IMR-90 (cell line): ENCODE data around the gene COL5A1. TPM values are rescaled to one million over a fixed set of nuclear protein-coding genes. Genes with fewer than 3 reads are reported as not detected.

ENCODE experiments used
- ATAC-seq: fragments of 200-7000 bp; cut with Tn5 transposase; 2 replicates; pipeline ENCODE4 v1.9.1; 2020; ENCODE audit warnings: low read depth, mild to moderate bottlenecking, moderate library complexity
- BruUV-seq: library from RNA; stranded (reverse); fragments of 400-500 nt; replicated peaks from 2 replicates; lab custom pipeline; 2021; lab: Mats Ljungman, UMichigan
- CTCF ChIA-PET: fragments of 300-600 bp; formaldehyde crosslinking; extraction: SDS; loops from one replicate; lab custom pipeline; 2021; ENCODE audit warnings: antibody characterized with exemption; lab: Yijun Ruan, JAX
- POLR2A ChIA-PET: fragments of 300-600 bp; sonication (Branson Sonifier 250); formaldehyde crosslinking; loops from one replicate; lab custom pipeline; 2022; ENCODE audit warnings: antibody characterized with exemption; ENCODE audit not compliant: unreplicated experiment; lab: Charles Lee
- DNase-seq: peaks from one replicate; pipeline ENCODE4 v3.0.0; 2013
- H2AFZ ChIP-seq: replicated peaks from 2 replicates; pipeline ENCODE3; 2013; ENCODE audit warnings: low read length, mild to moderate bottlenecking; ENCODE audit not compliant: poor library complexity
- H2AK5ac ChIP-seq: 2 replicates; pipeline ENCODE4 v1.6.1; 2013; ENCODE audit warnings: low read depth, low read length, inconsistent platforms
- H2AK9ac ChIP-seq: replicated peaks from 2 replicates; pipeline ENCODE3; 2013; ENCODE audit warnings: mild to moderate bottlenecking, low read depth, low read length, moderate library complexity; ENCODE audit not compliant: poor library complexity
- H2BK120ac ChIP-seq: 2 replicates; pipeline ENCODE4 v1.6.1; 2013; ENCODE audit warnings: low read depth, low read length, inconsistent platforms
- H2BK15ac ChIP-seq: 3 replicates; pipeline ENCODE4 v1.6.1; 2013; ENCODE audit warnings: low read depth, low read length, inconsistent platforms
- H2BK20ac ChIP-seq: 2 replicates; pipeline ENCODE4 v1.6.1; 2013; ENCODE audit warnings: low read depth, mild to moderate bottlenecking, inconsistent platforms, low read length, moderate library complexity
- H2BK5ac ChIP-seq: 2 replicates; pipeline ENCODE4 v1.6.1; 2013; ENCODE audit warnings: mild to moderate bottlenecking, low read depth, low read length, inconsistent platforms; ENCODE audit not compliant: poor library complexity, severe bottlenecking
- H3K14ac ChIP-seq: replicated peaks from 2 replicates; pipeline ENCODE4 v1.6.1; 2013; ENCODE audit warnings: low read depth, low read length, inconsistent platforms
- H3K18ac ChIP-seq: 2 replicates; pipeline ENCODE4 v1.6.1; 2013; ENCODE audit warnings: low read depth, low read length, control low read depth
- H3K23ac ChIP-seq: 2 replicates; pipeline ENCODE4 v1.6.1; 2013; ENCODE audit warnings: low read depth, low read length, inconsistent platforms
- H3K27ac ChIP-seq: 2 replicates; pipeline ENCODE4 v1.5.1; 2013; ENCODE audit warnings: mild to moderate bottlenecking, control low read depth, low read length; ENCODE audit not compliant: insufficient read depth
- H3K27me3 ChIP-seq: 2 replicates; pipeline ENCODE4 v1.6.1; 2013; ENCODE audit warnings: low read length; ENCODE audit not compliant: control insufficient read depth, insufficient read depth
- H3K36me3 ChIP-seq: 2 replicates; pipeline ENCODE4 v1.6.1; 2013; ENCODE audit warnings: low read length, mixed read lengths; ENCODE audit not compliant: control insufficient read depth, insufficient read depth
- H3K4ac ChIP-seq: 2 replicates; pipeline ENCODE4 v1.6.1; 2013; ENCODE audit warnings: low read depth, low read length, inconsistent platforms
- H3K4me1 ChIP-seq: 2 replicates; pipeline ENCODE4 v1.6.1; 2013; ENCODE audit warnings: low read length, mixed read lengths; ENCODE audit not compliant: control insufficient read depth, insufficient read depth
- H3K4me2 ChIP-seq: 2 replicates; pipeline ENCODE4 v1.6.1; 2013; ENCODE audit warnings: low read depth, mild to moderate bottlenecking, control low read depth, low read length, moderate library complexity
- H3K4me3 ChIP-seq: 2 replicates; pipeline ENCODE4 v1.5.1; 2013; ENCODE audit warnings: low read depth, mild to moderate bottlenecking, control low read depth, low read length, moderate library complexity; ENCODE audit not compliant: insufficient read depth
- H3K56ac ChIP-seq: 2 replicates; pipeline ENCODE4 v1.6.1; 2013; ENCODE audit warnings: low read length, inconsistent platforms; ENCODE audit not compliant: insufficient read depth; ENCODE audit errors: extremely low read depth
- H3K79me1 ChIP-seq, 2 experiments: 2 replicates each; pipeline ENCODE4 v1.6.1; 2013; ENCODE audit warnings: low read length in 2 of 2, inconsistent platforms in 1 of 2, low read depth in 1 of 2
- H3K9ac ChIP-seq: 2 replicates; pipeline ENCODE4 v1.6.1; 2013; ENCODE audit warnings: low read depth, low read length, control low read depth
- H3K9me1 ChIP-seq: 2 replicates; pipeline ENCODE4 v1.6.1; 2013; ENCODE audit warnings: low read length, inconsistent platforms; ENCODE audit not compliant: insufficient read depth
- H3K9me3 ChIP-seq: 2 replicates; pipeline ENCODE4 v1.6.1; 2013; ENCODE audit warnings: low read length; ENCODE audit not compliant: control insufficient read depth, insufficient read depth
- H4K20me1 ChIP-seq: 2 replicates; pipeline ENCODE4 v1.6.1; 2013; ENCODE audit warnings: low read length, inconsistent platforms; ENCODE audit not compliant: insufficient read depth
- H4K5ac ChIP-seq: 2 replicates; pipeline ENCODE4 v1.6.1; 2013; ENCODE audit warnings: mild to moderate bottlenecking, low read depth, low read length, control low read depth
- H4K8ac ChIP-seq, 2 experiments: 2 replicates each; pipeline ENCODE4 v1.6.1; 2013; ENCODE audit warnings: low read depth in 2 of 2, low read length in 2 of 2, control low read depth in 1 of 2, inconsistent platforms in 1 of 2
- H4K91ac ChIP-seq: 2 replicates; pipeline ENCODE4 v1.6.1; 2013; ENCODE audit warnings: low read depth, low read length, inconsistent platforms; ENCODE audit not compliant: insufficient read depth
- BHLHE40 ChIP-seq: fragments of 150-350 bp; IDR thresholded peaks from 2 replicates; pipeline ENCODE4 v1.6.1; 2016; ENCODE audit warnings: mild to moderate bottlenecking, low read depth, low read length
- CEBPB ChIP-seq: IDR thresholded peaks from 2 replicates; pipeline ENCODE4 v1.6.1; 2012; ENCODE audit warnings: low read depth, low read length, improper control_type of control experiment
- CTCF ChIP-seq: conservative IDR thresholded peaks from 2 replicates; pipeline ENCODE4 v1.5.1; 2012; ENCODE audit warnings: mild to moderate bottlenecking, low read depth, low read length, improper control_type of control experiment
- ELK1 ChIP-seq: fragments of 150-350 bp; IDR thresholded peaks from 2 replicates; pipeline ENCODE4 v1.6.1; 2016; ENCODE audit warnings: low read depth, mild to moderate bottlenecking, low read length, moderate library complexity, borderline replicate concordance
- FOS ChIP-seq: fragments of 150-350 bp; IDR thresholded peaks from 2 replicates; pipeline ENCODE4 v1.6.1; 2016; ENCODE audit warnings: low read depth, low read length
- MAFK ChIP-seq: IDR thresholded peaks from 2 replicates; pipeline ENCODE4 v1.6.1; 2012; ENCODE audit warnings: low read depth, low read length, improper control_type of control experiment
- MAZ ChIP-seq: IDR thresholded peaks from 2 replicates; pipeline ENCODE4 v1.6.1; 2012; ENCODE audit warnings: low read depth, mild to moderate bottlenecking, low read length, improper control_type of control experiment, moderate library complexity, borderline replicate concordance
- MXI1 ChIP-seq: IDR thresholded peaks from 2 replicates; pipeline ENCODE4 v1.6.1; 2012; ENCODE audit warnings: low read depth, mild to moderate bottlenecking, low read length, moderate library complexity, borderline replicate concordance
- NFE2L2 ChIP-seq: fragments of 150-350 bp; IDR thresholded peaks from 2 replicates; pipeline ENCODE4 v1.6.1; 2016; ENCODE audit warnings: low read depth, mild to moderate bottlenecking, low read length
- POLR2A ChIP-seq: IDR thresholded peaks from 2 replicates; pipeline ENCODE4 v1.6.1; 2012; ENCODE audit warnings: mild to moderate bottlenecking, low read depth, low read length
- RAD21 ChIP-seq: IDR thresholded peaks from 2 replicates; pipeline ENCODE4 v1.6.1; 2012; ENCODE audit warnings: low read length, improper control_type of control experiment
- RCOR1 ChIP-seq: IDR thresholded peaks from 2 replicates; pipeline ENCODE4 v1.6.1; 2012; ENCODE audit warnings: mild to moderate bottlenecking, low read length, improper control_type of control experiment; ENCODE audit not compliant: insufficient replicate concordance
- RFX5 ChIP-seq: IDR thresholded peaks from 2 replicates; pipeline ENCODE4 v1.8.0; 2012; ENCODE audit warnings: low read depth, mild to moderate bottlenecking, low read length, moderate library complexity
- SMC3 ChIP-seq: fragments of 150-350 bp; IDR thresholded peaks from 2 replicates; pipeline ENCODE4 v1.6.1; 2016; ENCODE audit warnings: low read depth, mild to moderate bottlenecking, antibody characterized with exemption, low read length, moderate library complexity
- WGBS, 2 experiments: methylation state at CpG; one replicate each; pipeline versions ENCODE4 v1.1.5 to v1.1.7; 2013; ENCODE audit warnings: missing lambda C conversion rate in 2 of 2; ENCODE audit not compliant: insufficient read length in 1 of 2; ENCODE audit errors: extremely low coverage in 2 of 2; 5-methylcytosine and 5-hydroxymethylcytosine counted together
- dilution Hi-C: fragments of 300-500 bp; cut with HindIII; formaldehyde crosslinking; loops from one replicate; pipeline ENCODE4 v1.14.3; 2018; ENCODE audit warnings: low sequenced_read_pairs; ENCODE audit not compliant: unreplicated experiment
- in situ Hi-C: fragments of 300-500 bp; cut with MboI; formaldehyde crosslinking; loops from 3 replicates; pipeline ENCODE4 v1.14.3; 2019; ENCODE audit warnings: low sequenced_read_pairs, inconsistent platforms, mixed read lengths
- intact Hi-C: fragments of 100-400 bp; cut with micrococcal nuclease; formaldehyde crosslinking; loops from 2 replicates; pipeline ENCODE4 v1.10.0; 2022
- polyA plus RNA-seq, 3 experiments: library from polyadenylated mRNA; depleted of rRNA; stranded (reverse); fragments of >200 nt; gene quantifications; 2 replicates each; pipeline ENCODE4 v1.2.3, GENCODE V29; 2012; ENCODE audit warnings: low replicate concordance in 1 of 3
- total RNA-seq: library from RNA; depleted of rRNA; stranded (reverse); fragments of >200 nt; gene quantifications from 2 replicates; pipeline ENCODE4 v1.2.3, GENCODE V29; 2012

The COL5A1 gene
- total and polyA plus RNA-seq, 2 of the 4 experiments (the other 2 are of a cell fraction): 19.2 to 173 TPM

DNA sequence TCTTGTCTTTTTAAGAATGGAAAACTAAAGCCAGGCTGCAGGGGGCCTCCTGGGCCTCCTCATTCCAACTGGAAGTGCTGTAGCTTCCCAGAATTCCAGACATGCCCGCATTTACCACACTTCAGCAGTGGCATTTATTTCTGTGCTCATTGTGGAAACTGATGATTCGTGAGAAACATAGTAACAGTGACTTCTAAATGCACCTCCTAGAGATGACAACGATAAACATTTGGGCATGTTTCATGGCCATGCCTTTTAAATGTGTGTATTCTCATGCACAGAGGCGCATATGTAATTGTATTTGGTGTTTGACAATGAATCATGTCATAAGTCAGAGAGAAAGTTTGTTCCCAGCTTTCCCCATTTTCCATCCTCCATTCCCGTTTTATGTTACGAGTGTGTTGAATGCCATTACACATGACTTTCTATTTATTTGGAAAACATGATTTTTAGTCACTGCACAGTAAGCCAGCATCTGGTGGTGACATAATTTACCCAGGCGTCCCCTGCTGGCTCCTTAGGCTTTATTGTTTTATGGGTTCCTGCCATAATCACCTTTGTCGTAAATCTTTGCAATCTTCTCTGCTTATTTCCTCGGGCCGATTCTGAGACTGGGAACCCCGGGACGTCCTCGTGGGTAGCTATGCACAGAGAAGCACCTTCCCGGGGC is 170.2 kb downstream of the COL5A1 start (continued):
- TF ChIP-seq MXI1: peak; percentile 97
- no peak; the same call in 1 of the 2 replicates for TF ChIP-seq SMC3

DNA sequence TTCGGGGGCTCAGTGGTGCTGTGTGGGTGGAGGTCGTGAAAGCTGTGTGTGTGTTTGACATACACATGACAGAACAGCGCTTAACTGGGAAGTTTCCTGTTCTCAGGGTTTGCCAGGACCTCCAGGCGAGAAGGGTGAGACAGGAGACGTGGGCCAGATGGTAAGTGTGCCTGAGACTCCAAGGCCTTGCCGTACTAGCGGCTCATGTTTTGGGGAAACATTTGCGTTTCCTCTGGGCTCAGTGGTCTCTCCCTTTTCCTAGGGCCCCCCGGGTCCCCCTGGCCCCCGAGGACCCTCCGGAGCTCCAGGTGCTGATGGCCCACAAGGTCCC is 170.7 kb downstream of the COL5A1 start:
- intact Hi-C loops: loop anchor here (1.0 kb wide), 1 partner anchor 363 kb away; no protein-coding TSS in a partner anchor
- H3K9me1 ChIP-seq: peaks cover 61% of the 10 kb centered on the region
- ATAC-seq (no peak), DNase-seq (peak; percentile 30)
- CTCF ChIA-PET: no interaction called here
- no peaks in the 10 kb centered on the region for H3K27me3 ChIP-seq
- H3K4me1 ChIP-seq: peaks cover 51% of the 10 kb centered on the region
- H3K4ac ChIP-seq: peak overlapping the region; percentile 99
- peak overlapping the region; percentile 99 for H2BK5ac ChIP-seq
- peak overlapping the region; percentile 72; the same call in 2 of the 3 replicates for H2BK15ac ChIP-seq
- H3K9ac ChIP-seq: peak overlapping the region; percentile 47
- peaks cover 15 to 77% of the 10 kb centered on the region in 2 experiments for H3K79me1 ChIP-seq
- H2BK20ac ChIP-seq: peak overlapping the region; percentile 95
- H3K56ac ChIP-seq: peak overlapping the region; percentile 74; the same call in 1 of the 2 replicates
- no peak overlapping the region for H3K4me3 ChIP-seq
- peak overlapping the region; percentile 100 for H3K18ac ChIP-seq
- peak overlapping the region; percentile 67 to 95; a peak in 3 of 4 replicates for H4K8ac ChIP-seq
- H3K23ac ChIP-seq: peak overlapping the region; percentile 100
- H2AK5ac ChIP-seq: peak overlapping the region; percentile 99
- H3K27ac ChIP-seq: peak overlapping the region; percentile 99
- dilution Hi-C loops: no loop called here
- H2BK120ac ChIP-seq: peak overlapping the region; percentile 99
- peak overlapping the region; percentile 98 for H4K5ac ChIP-seq
- peak overlapping the region; percentile 59 for H2AFZ ChIP-seq
- BruUV-seq: no TSS peak
- WGBS, 2 experiments: 40% methylated on average over 1 of the region's 11 CpGs; no CpG with 5 or more reads in 1 of the 2 experiments
- H4K91ac ChIP-seq: peak overlapping the region; percentile 97
- H3K4me2 ChIP-seq: peak overlapping the region; percentile 59
- POLR2A ChIA-PET: no interaction called here
- peaks cover 80% of the 10 kb centered on the region for H3K36me3 ChIP-seq
- H3K9me3 ChIP-seq: no peaks in the 10 kb centered on the region
- H4K20me1 ChIP-seq: peaks cover 21% of the 10 kb centered on the region
- in situ Hi-C loops: no loop called here
- H2AK9ac ChIP-seq: peak overlapping the region; percentile 77
- H3K14ac ChIP-seq: peak overlapping the region; percentile 98
- no peak for TF ChIP-seq RCOR1
- TF ChIP-seq ELK1: no peak
- no peak for TF ChIP-seq CTCF
- no peak for TF ChIP-seq CEBPB
- TF ChIP-seq RAD21: no peak
- no peak for TF ChIP-seq NFE2L2
- no peak for TF ChIP-seq SMC3
- TF ChIP-seq MAZ: no peak
- TF ChIP-seq POLR2A: no peak
- TF ChIP-seq MAFK: no peak
- TF ChIP-seq MXI1: no peak
- no peak for TF ChIP-seq BHLHE40
- no peak for TF ChIP-seq RFX5
- no peak for TF ChIP-seq FOS
